ENCODE data around the gene RAB39B.

DNA sequence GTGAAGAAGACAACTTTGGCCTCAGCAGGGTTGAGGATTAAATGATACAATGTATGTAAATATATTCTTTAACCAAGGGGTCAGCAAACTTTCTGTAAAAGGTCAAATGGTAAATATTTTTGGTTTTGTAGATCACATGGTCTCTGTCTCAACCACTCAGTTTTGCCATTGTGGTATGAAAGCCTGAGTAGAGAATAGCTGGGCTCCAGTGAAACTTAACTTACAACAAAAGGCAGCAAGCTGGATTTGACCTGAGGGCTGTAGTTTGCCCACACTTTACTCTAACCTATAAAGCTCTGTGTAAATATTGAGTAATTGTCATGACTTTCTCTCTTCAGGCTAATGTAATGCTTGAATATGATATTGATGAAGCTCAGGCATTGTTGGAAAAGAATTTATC, 28.4 kb downstream of the RAB39B start:
- no peak for TF ChIP-seq POLR2A (IDR thresholded peaks at IDR 0.05)
- TF ChIP-seq, protein P1, sequence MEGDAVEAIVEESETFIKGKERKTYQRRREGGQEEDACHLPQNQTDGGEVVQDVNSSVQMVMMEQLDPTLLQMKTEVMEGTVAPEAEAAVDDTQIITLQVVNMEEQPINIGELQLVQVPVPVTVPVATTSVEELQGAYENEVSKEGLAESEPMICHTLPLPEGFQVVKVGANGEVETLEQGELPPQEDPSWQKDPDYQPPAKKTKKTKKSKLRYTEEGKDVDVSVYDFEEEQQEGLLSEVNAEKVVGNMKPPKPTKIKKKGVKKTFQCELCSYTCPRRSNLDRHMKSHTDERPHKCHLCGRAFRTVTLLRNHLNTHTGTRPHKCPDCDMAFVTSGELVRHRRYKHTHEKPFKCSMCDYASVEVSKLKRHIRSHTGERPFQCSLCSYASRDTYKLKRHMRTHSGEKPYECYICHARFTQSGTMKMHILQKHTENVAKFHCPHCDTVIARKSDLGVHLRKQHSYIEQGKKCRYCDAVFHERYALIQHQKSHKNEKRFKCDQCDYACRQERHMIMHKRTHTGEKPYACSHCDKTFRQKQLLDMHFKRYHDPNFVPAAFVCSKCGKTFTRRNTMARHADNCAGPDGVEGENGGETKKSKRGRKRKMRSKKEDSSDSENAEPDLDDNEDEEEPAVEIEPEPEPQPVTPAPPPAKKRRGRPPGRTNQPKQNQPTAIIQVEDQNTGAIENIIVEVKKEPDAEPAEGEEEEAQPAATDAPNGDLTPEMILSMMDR (IDR thresholded peaks at IDR 0.05) = no peak

Measured in breast epithelium (tissue), 3 donors.